ENCODE data around the gene KIAA1614. TPM values are rescaled to one million over a fixed set of nuclear protein-coding genes. Genes with fewer than 3 reads are reported as not detected.

Gene KIAA1614
- total RNA-seq, 2 experiments from 2014 or later = 0.06 to 0.80 TPM

GRCh38 chr1:180931529-180931928 lies 18.8 kb downstream of the KIAA1614 start:
- H3K4me1 ChIP-seq (ENCODE audit: insufficient read depth, low read length, poor library complexity, severe bottlenecking) = peaks cover 23% of the 10 kb centered on the region
- no peak for TF ChIP-seq EZH2phosphoT487 (IDR thresholded peaks at IDR 0.05; ENCODE audit: borderline replicate concordance, low read depth, low read length)
- TF ChIP-seq, protein P1, sequence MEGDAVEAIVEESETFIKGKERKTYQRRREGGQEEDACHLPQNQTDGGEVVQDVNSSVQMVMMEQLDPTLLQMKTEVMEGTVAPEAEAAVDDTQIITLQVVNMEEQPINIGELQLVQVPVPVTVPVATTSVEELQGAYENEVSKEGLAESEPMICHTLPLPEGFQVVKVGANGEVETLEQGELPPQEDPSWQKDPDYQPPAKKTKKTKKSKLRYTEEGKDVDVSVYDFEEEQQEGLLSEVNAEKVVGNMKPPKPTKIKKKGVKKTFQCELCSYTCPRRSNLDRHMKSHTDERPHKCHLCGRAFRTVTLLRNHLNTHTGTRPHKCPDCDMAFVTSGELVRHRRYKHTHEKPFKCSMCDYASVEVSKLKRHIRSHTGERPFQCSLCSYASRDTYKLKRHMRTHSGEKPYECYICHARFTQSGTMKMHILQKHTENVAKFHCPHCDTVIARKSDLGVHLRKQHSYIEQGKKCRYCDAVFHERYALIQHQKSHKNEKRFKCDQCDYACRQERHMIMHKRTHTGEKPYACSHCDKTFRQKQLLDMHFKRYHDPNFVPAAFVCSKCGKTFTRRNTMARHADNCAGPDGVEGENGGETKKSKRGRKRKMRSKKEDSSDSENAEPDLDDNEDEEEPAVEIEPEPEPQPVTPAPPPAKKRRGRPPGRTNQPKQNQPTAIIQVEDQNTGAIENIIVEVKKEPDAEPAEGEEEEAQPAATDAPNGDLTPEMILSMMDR (conservative IDR thresholded peaks at IDR 0.05; ENCODE audit: low read length) = no peak
- H3K4me3 ChIP-seq (ENCODE audit: low read depth, low read length, poor library complexity, severe bottlenecking) = no peak overlapping the region
- DNase-seq (ENCODE audit: low spot score) = no peak
- no peak overlapping the region for H3K4me2 ChIP-seq (ENCODE audit: low read length)
- H3K36me3 ChIP-seq (ENCODE audit: insufficient read depth, low read length) = no peaks in the 10 kb centered on the region
- CTCF ChIA-PET (ENCODE audit: unreplicated experiment) = no interaction called here
- POLR2A ChIA-PET = interaction anchor here (0.7 kb wide), 1 partner anchor 9 kb away, joined by 5 read pairs; no protein-coding TSS in a partner anchor
- H3K79me2 ChIP-seq (ENCODE audit: insufficient read depth, low read depth, low read length) = no peaks in the 10 kb centered on the region
- no peak overlapping the region for H2AFZ ChIP-seq (ENCODE audit: low read length)
- intact Hi-C loops (cut with micrococcal nuclease; ENCODE audit: unreplicated experiment) = no loop called here
- H3K9me2 ChIP-seq (ENCODE audit: insufficient read depth, low read length) = no peaks in the 10 kb centered on the region
- H4K20me1 ChIP-seq (ENCODE audit: insufficient read depth, low read length) = no peaks in the 10 kb centered on the region
- no peaks in the 10 kb centered on the region for H3K9me3 ChIP-seq (ENCODE audit: low read length)
- BruUV-seq (replicated peaks) = no TSS peak
- H3K27ac ChIP-seq (ENCODE audit: low read depth, low read length, poor library complexity, severe bottlenecking) = no peak overlapping the region

- H3K79me2 ChIP-seq (ENCODE audit: insufficient read depth, low read depth, low read length) = no peaks in the 10 kb centered on the region
- H3K36me3 ChIP-seq (ENCODE audit: insufficient read depth, low read length) = no peaks in the 10 kb centered on the region
- TF ChIP-seq, protein P1 (conservative IDR thresholded peaks at IDR 0.05; ENCODE audit: low read length) = no peak
- TF ChIP-seq EZH2phosphoT487 (IDR thresholded peaks at IDR 0.05; ENCODE audit: borderline replicate concordance, low read depth, low read length) = no peak
- CTCF ChIA-PET (ENCODE audit: unreplicated experiment) = no interaction called here
- no peak overlapping the region for H2AFZ ChIP-seq (ENCODE audit: low read length)
- POLR2A ChIA-PET = interaction anchor here (0.7 kb wide), 1 partner anchor 10 kb away, joined by 5 read pairs; no protein-coding TSS in a partner anchor
- H3K27ac ChIP-seq (ENCODE audit: low read depth, low read length, poor library complexity, severe bottlenecking) = no peak overlapping the region
- H4K20me1 ChIP-seq (ENCODE audit: insufficient read depth, low read length) = no peaks in the 10 kb centered on the region
- H3K9me3 ChIP-seq (ENCODE audit: low read length) = no peaks in the 10 kb centered on the region
- no peak overlapping the region for H3K4me2 ChIP-seq (ENCODE audit: low read length)
- no TSS peak for BruUV-seq (replicated peaks)
- intact Hi-C loops (cut with micrococcal nuclease; ENCODE audit: unreplicated experiment) = no loop called here
- H3K9me2 ChIP-seq (ENCODE audit: insufficient read depth, low read length) = no peaks in the 10 kb centered on the region
- peaks cover 27% of the 10 kb centered on the region for H3K4me1 ChIP-seq (ENCODE audit: insufficient read depth, low read length, poor library complexity, severe bottlenecking)
- H3K4me3 ChIP-seq (ENCODE audit: low read depth, low read length, poor library complexity, severe bottlenecking) = no peak overlapping the region
- no peak for DNase-seq (ENCODE audit: low spot score)
These were observed 19.7 kb downstream of the KIAA1614 start for GRCh38 chr1:180932378-180932777.

DNA sequence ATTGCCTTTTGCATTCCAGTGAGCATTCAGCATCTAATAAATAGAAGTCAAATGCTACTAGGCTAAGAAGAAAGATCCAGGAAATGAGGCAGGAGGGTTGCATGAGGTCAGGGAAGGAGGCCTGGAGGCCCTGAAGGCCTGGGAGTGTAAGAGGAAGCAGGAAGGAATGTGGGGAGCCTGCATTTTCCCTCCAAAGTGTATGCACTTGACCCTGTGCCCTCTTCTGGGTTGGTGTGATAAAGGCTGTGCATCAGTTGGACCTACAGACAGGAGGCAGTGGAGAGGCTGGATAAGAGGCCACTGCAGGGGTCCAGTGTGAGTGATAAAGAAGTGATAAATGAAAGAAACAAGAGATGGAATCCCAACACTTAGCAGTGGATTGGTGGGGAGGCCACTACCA lies 20.4 kb downstream of the KIAA1614 start:
- ChIA-PET POLR2A (no interaction called here), CTCF (ENCODE audit: unreplicated experiment) (no interaction called here)
- H3K9me2 ChIP-seq (ENCODE audit: insufficient read depth, low read length) = no peaks in the 10 kb centered on the region

More for the DNA sequence above, 20.4 kb downstream of the KIAA1614 start:
- no peaks in the 10 kb centered on the region for H3K9me3 ChIP-seq (ENCODE audit: low read length)
- no peak overlapping the region for H2AFZ ChIP-seq (ENCODE audit: low read length)
- H4K20me1 ChIP-seq (ENCODE audit: insufficient read depth, low read length) = no peaks in the 10 kb centered on the region
- peaks cover 32% of the 10 kb centered on the region for H3K4me1 ChIP-seq (ENCODE audit: insufficient read depth, low read length, poor library complexity, severe bottlenecking)
- H3K79me2 ChIP-seq (ENCODE audit: insufficient read depth, low read depth, low read length) = no peaks in the 10 kb centered on the region
- no peaks in the 10 kb centered on the region for H3K36me3 ChIP-seq (ENCODE audit: insufficient read depth, low read length)
- TF ChIP-seq, protein P1 (conservative IDR thresholded peaks at IDR 0.05; ENCODE audit: low read length) = no peak
- TF ChIP-seq EZH2phosphoT487 (IDR thresholded peaks at IDR 0.05; ENCODE audit: borderline replicate concordance, low read depth, low read length) = no peak
- intact Hi-C loops (cut with micrococcal nuclease; ENCODE audit: unreplicated experiment) = no loop called here
- no peak for DNase-seq (ENCODE audit: low spot score)
- no TSS peak for BruUV-seq (replicated peaks)
- H3K4me2 ChIP-seq (ENCODE audit: low read length) = no peak overlapping the region
- H3K4me3 ChIP-seq (ENCODE audit: low read depth, low read length, poor library complexity, severe bottlenecking) = no peak overlapping the region
- no peak overlapping the region for H3K27ac ChIP-seq (ENCODE audit: low read depth, low read length, poor library complexity, severe bottlenecking)
